Stomach (tissue), 4 donors: ENCODE results near the gene SETX.

Experiments used
- EP300 ChIP-seq: sonication (generic); formaldehyde crosslinking; IDR thresholded peaks from one replicate; pipeline ENCODE4 v1.6.1; 2017; ENCODE audit warnings: antibody characterized with exemption
- POLR2AphosphoS5 ChIP-seq, 3 donors: sonication (generic); formaldehyde crosslinking; IDR thresholded peaks; one replicate each; pipeline ENCODE4 v1.6.1; 2016; ENCODE audit warnings: antibody characterized with exemption in 3 of 3
- TF ChIP-seq, protein P1 (sequence below), 7 experiments: fragments of 450-650 bp in 4 of 7; fragments of 200-600 bp in 3 of 7; sonication (generic) in 3 of 7; IDR thresholded peaks; one replicate each; pipeline ENCODE4 v1.5.1; 2016 to 2019; ENCODE audit warnings: antibody characterized with exemption in 7 of 7, control low read depth in 2 of 7, mild to moderate bottlenecking in 1 of 7

DNA sequence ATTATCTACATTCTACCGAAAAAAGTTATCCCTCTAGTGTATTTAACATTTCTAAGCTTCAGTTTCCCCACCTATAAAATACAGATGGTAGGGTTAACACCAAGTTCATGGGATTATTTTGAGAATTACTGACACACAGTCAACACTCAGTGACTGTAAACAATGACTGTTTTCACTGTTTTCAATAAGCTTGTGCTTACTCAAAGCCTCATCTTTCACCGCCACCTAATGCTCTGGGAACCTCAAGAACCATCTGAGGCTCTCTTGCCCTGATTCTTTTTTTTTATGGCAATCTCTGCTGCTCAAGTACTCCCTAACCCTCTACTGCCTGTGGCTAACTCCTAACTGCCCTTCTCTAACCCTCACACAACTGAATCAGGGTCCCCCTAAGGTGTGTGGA, 59.6 kb downstream of the SETX start:
- TF ChIP-seq POLR2AphosphoS5 (IDR thresholded peaks at IDR 0.05) = no peak
- TF ChIP-seq EP300 = no peak
- TF ChIP-seq, protein P1, sequence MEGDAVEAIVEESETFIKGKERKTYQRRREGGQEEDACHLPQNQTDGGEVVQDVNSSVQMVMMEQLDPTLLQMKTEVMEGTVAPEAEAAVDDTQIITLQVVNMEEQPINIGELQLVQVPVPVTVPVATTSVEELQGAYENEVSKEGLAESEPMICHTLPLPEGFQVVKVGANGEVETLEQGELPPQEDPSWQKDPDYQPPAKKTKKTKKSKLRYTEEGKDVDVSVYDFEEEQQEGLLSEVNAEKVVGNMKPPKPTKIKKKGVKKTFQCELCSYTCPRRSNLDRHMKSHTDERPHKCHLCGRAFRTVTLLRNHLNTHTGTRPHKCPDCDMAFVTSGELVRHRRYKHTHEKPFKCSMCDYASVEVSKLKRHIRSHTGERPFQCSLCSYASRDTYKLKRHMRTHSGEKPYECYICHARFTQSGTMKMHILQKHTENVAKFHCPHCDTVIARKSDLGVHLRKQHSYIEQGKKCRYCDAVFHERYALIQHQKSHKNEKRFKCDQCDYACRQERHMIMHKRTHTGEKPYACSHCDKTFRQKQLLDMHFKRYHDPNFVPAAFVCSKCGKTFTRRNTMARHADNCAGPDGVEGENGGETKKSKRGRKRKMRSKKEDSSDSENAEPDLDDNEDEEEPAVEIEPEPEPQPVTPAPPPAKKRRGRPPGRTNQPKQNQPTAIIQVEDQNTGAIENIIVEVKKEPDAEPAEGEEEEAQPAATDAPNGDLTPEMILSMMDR (IDR thresholded peaks at IDR 0.05) = no peak
